Transverse colon (tissue), 4 donors: Measurements from ENCODE around the gene PLCH1. TPM values are rescaled to one million over a fixed set of nuclear protein-coding genes. Genes with fewer than 3 reads are reported as not detected.

Source experiments
- DNase-seq: peaks from one replicate; pipeline ENCODE4 v3.0.0-alpha.2; 2019
- H3K27ac ChIP-seq, 4 donors: fragments of 200-600 bp; sonication (generic); 2 replicates each; pipeline ENCODE4 v1.5.1; 2016 to 2018; ENCODE audit warnings: inconsistent platforms in 4 of 4
- H3K27me3 ChIP-seq: fragments of 200-600 bp; sonication (generic); 2 replicates; pipeline ENCODE4 v1.5.1; 2017; ENCODE audit warnings: inconsistent platforms
- H3K36me3 ChIP-seq, 4 donors: fragments of 200-600 bp; sonication (generic); 2 replicates each; pipeline ENCODE4 v1.5.1; 2017 to 2019; ENCODE audit warnings: inconsistent platforms in 4 of 4
- H3K4me1 ChIP-seq, 4 donors: fragments of 200-600 bp; sonication (generic); 2 replicates each; pipeline ENCODE4 v1.5.1; 2017 to 2020; ENCODE audit warnings: inconsistent platforms in 4 of 4
- H3K4me3 ChIP-seq, 4 donors: fragments of 200-600 bp; sonication (generic); 1 replicate in 1 of 4; 2 replicates in 3 of 4; pipeline versions ENCODE4 v1.5.1 to v1.6.1; 2017 to 2019; ENCODE audit warnings: inconsistent platforms in 4 of 4
- H3K9me3 ChIP-seq, 2 donors: fragments of 200-600 bp; sonication (generic); 2 replicates each; pipeline ENCODE4 v1.5.1; 2017 to 2019; ENCODE audit warnings: inconsistent platforms in 2 of 2
- EP300 ChIP-seq: sonication (generic); formaldehyde crosslinking; IDR thresholded peaks from one replicate; pipeline ENCODE4 v1.6.1; 2017; ENCODE audit warnings: antibody characterized with exemption, low read depth
- POLR2A ChIP-seq: fragments of 450-650 bp; IDR thresholded peaks from one replicate; pipeline ENCODE4 v1.6.1; 2016; ENCODE audit warnings: antibody characterized with exemption, mild to moderate bottlenecking, moderate library complexity
- POLR2AphosphoS5 ChIP-seq, 3 donors: sonication (generic); formaldehyde crosslinking; IDR thresholded peaks; one replicate each; pipeline ENCODE4 v1.6.1; 2016; ENCODE audit warnings: antibody characterized with exemption in 3 of 3
- WGBS, 2 donors: methylation state at CpG; one replicate each; pipeline ENCODE4 v1.1.5; 2018; ENCODE audit warnings: low coverage in 1 of 2; 5-methylcytosine and 5-hydroxymethylcytosine counted together
- in situ Hi-C, 4 donors: fragments of 200-750 bp; cut with MboI; loops; one replicate each; pipeline versions ENCODE4 v1.15.0 to v1.15.1; 2017; ENCODE audit warnings: low sequenced_read_pairs in 3 of 4, low pct_ligation_motif_present in 1 of 4, low pct_unique_long_range_greater_than_20kb in 1 of 4
- intact Hi-C: fragments of 100-400 bp; cut with DNase I; formaldehyde crosslinking; loops from one replicate; pipeline ENCODE4 v1.15.1; 2023; ENCODE audit warnings: low total_unique reads
- total RNA-seq, 4 donors: library from RNA; depleted of rRNA; stranded (reverse); fragments of >200 nt; gene quantifications; one replicate each; pipeline ENCODE4 v1.1.0, GENCODE V29; 2016
- TF ChIP-seq, protein P1 (sequence below), 5 experiments: fragments of 200-600 bp in 3 of 5; fragments of 450-650 bp in 2 of 5; sonication (generic) in 3 of 5; IDR thresholded peaks; 1 replicate in 2 of 5; 2 replicates in 3 of 5; pipeline ENCODE4 v1.5.1; 2016 to 2017; ENCODE audit warnings: antibody characterized with exemption in 5 of 5, inconsistent platforms in 3 of 5, mild to moderate bottlenecking in 2 of 5, moderate library complexity in 1 of 5

Gene PLCH1
- total RNA-seq, 4 donors from 2014 or later: 8.2 to 33.4 (median 8.5) TPM

DNA sequence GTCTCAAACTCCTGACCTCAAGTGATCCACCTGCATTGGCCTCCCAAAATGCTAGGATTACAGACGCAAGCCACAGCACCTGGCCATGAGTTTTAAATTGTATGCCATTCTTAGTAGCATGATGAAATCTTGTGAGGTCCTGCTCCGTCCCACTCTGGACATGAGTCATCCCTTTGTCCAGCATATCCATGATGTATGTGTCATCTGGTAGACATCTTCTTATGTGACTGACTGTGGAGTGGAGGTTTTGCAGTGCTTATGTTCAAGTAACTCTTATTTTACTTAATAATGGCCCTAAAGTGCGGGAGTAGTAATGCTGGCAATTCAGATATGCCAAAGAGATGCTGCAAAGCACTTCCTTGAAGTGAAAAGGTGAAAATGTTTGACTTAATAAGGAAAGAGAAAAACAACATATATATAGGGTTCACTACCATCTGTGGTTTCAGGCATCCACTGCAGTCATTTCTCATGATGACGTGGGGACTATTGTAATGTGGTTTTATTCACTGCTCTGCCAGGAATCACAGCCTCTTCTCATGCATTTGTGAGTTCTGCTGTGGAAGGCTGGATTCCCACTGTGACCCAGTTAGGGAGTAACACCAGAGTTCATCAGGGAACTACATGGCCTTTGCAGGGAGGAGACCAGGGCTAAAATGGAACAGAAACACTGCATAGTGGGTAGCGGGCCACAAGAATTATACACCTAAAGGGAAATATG, 246.8 kb downstream of the PLCH1 start:
- no peak for DNase-seq
- Histone ChIP-seq H3K27ac (no peak overlapping the region), H3K27me3 (no peaks in the 10 kb centered on the region), H3K9me3 (no peaks in the 10 kb centered on the region), H3K4me3 (no peak overlapping the region), H3K36me3 (no peaks in the 10 kb centered on the region), H3K4me1 (no peaks in the 10 kb centered on the region)
- in situ Hi-C loops: no loop called here
- TF ChIP-seq POLR2AphosphoS5 (IDR thresholded peaks at IDR 0.05): no peak
- no peak for TF ChIP-seq EP300
- TF ChIP-seq, protein P1, sequence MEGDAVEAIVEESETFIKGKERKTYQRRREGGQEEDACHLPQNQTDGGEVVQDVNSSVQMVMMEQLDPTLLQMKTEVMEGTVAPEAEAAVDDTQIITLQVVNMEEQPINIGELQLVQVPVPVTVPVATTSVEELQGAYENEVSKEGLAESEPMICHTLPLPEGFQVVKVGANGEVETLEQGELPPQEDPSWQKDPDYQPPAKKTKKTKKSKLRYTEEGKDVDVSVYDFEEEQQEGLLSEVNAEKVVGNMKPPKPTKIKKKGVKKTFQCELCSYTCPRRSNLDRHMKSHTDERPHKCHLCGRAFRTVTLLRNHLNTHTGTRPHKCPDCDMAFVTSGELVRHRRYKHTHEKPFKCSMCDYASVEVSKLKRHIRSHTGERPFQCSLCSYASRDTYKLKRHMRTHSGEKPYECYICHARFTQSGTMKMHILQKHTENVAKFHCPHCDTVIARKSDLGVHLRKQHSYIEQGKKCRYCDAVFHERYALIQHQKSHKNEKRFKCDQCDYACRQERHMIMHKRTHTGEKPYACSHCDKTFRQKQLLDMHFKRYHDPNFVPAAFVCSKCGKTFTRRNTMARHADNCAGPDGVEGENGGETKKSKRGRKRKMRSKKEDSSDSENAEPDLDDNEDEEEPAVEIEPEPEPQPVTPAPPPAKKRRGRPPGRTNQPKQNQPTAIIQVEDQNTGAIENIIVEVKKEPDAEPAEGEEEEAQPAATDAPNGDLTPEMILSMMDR (IDR thresholded peaks at IDR 0.05): no peak
- TF ChIP-seq POLR2A: no peak
- intact Hi-C loops: no loop called here
- 78 to 100% methylated on average over 2 to 5 of the region's 5 CpGs for WGBS, 2 donors

DNA sequence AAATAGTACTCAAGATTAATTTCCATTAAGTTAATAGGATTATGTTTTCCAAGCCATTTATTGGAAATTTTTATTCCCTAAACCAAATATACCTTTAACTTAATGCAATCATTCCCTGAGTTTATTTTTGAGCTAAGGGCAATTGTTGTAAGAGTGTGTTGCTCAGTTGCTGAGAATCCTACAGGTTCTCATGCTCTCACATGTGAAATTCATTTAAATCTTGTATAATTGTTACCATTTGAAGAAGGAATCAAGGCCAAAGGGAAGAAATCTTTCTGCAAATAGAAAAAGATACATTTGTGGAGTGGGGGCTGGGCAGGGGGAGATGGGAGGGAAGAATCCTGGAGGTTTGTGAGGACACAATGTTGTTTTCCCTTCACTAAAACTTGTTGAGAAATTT, 248.7 kb downstream of the PLCH1 start:
- Histone ChIP-seq H3K4me1 (no peaks in the 10 kb centered on the region), H3K9me3 (no peaks in the 10 kb centered on the region), H3K27ac (no peak overlapping the region), H3K36me3 (no peaks in the 10 kb centered on the region), H3K27me3 (no peaks in the 10 kb centered on the region), H3K4me3 (no peak overlapping the region)
- intact Hi-C loops (no loop called here), in situ Hi-C loops (no loop called here)
- TF ChIP-seq POLR2AphosphoS5 (IDR thresholded peaks at IDR 0.05): no peak
- TF ChIP-seq, protein P1 (IDR thresholded peaks at IDR 0.05): no peak
- TF ChIP-seq POLR2A: no peak
- TF ChIP-seq EP300: no peak
- no peak for DNase-seq

DNA sequence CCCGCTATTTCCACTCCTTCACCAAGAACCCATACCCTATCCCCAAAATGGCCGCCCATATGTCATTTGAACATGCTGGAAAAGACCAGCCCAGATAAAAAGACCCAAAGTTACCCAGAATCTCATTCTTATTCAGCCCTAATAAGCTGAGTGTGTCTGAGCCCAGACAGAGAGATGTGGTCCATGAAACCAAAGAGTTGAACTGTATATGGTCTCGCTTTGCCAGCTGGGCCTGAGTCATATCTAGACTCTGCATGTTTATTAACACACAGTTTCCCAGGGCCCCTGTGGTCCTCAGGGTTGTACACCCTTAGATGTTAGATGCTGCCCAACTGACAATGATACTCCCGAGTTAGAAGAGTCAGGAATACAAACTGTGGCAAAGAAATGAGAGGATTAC, 249.5 kb downstream of the PLCH1 start:
- in situ Hi-C loops (no loop called here), intact Hi-C loops (no loop called here)
- no peak for TF ChIP-seq POLR2A
- no peak for TF ChIP-seq EP300
- no peak for TF ChIP-seq POLR2AphosphoS5 (IDR thresholded peaks at IDR 0.05)
- TF ChIP-seq, protein P1 (IDR thresholded peaks at IDR 0.05): no peak
- no peaks in the 10 kb centered on the region for H3K9me3 ChIP-seq
- H3K27ac ChIP-seq: no peak overlapping the region
- WGBS, 2 donors: 79 to 100% methylated on average over 2 to 4 of the region's 4 CpGs
- H3K27me3 ChIP-seq: no peaks in the 10 kb centered on the region
- no peak for DNase-seq
- no peaks in the 10 kb centered on the region for H3K36me3 ChIP-seq
- H3K4me1 ChIP-seq: no peaks in the 10 kb centered on the region
- no peak overlapping the region for H3K4me3 ChIP-seq

- Histone ChIP-seq H3K27ac (no peak overlapping the region), H3K27me3 (no peaks in the 10 kb centered on the region), H3K36me3 (no peaks in the 10 kb centered on the region), H3K4me3 (no peak overlapping the region), H3K4me1 (no peaks in the 10 kb centered on the region), H3K9me3 (no peaks in the 10 kb centered on the region)
- 62 to 67% methylated on average over 5 of the region's 5 CpGs for WGBS, 2 donors
- no peak for TF ChIP-seq POLR2A
- no peak for TF ChIP-seq EP300
- TF ChIP-seq, protein P1 (IDR thresholded peaks at IDR 0.05): no peak
- TF ChIP-seq POLR2AphosphoS5 (IDR thresholded peaks at IDR 0.05): no peak
- DNase-seq: no peak
- in situ Hi-C loops: no loop called here
- intact Hi-C loops: no loop called here
Measured at GRCh38 chr3:155494332-155494731, 250.5 kb downstream of the PLCH1 start.
